GM12878 (cell line): ENCODE results near the gene SLC37A1. TPM values are rescaled to one million over a fixed set of nuclear protein-coding genes. Genes with fewer than 3 reads are reported as not detected.

Experiments
- ATAC-seq: fragments of 200-7000 bp; cut with Tn5 transposase; 3 replicates; pipeline ENCODE4 v1.9.1; 2020; ENCODE audit warnings: mild to moderate bottlenecking, moderate library complexity
- BruUV-seq: library from RNA; stranded (reverse); fragments of 400-500 nt; replicated peaks from 2 replicates; lab custom pipeline; 2021; lab: Mats Ljungman, UMichigan
- CTCF ChIA-PET: fragments of 300-600 bp; sonication (Branson Sonifier 250); formaldehyde crosslinking; extraction: SDS; loops from one replicate; lab custom pipeline; 2021; ENCODE audit warnings: inconsistent platforms; lab: Yijun Ruan, JAX
- POLR2A ChIA-PET: fragments of 350-600 bp; formaldehyde crosslinking; extraction: SDS; loops from one replicate; lab custom pipeline; 2021; ENCODE audit warnings: inconsistent platforms; lab: Charles Lee
- RAD21 ChIA-PET: fragments of 300-600 bp; sonication (Branson Sonifier 250); formaldehyde crosslinking; loops from one replicate; lab custom pipeline; 2023; ENCODE audit warnings: antibody characterized with exemption; ENCODE audit not compliant: unreplicated experiment; lab: Charles Lee
- SMC1A ChIA-PET: fragments of 300-600 bp; sonication (Branson Sonifier 250); formaldehyde crosslinking; loops from one replicate; lab custom pipeline; 2023; ENCODE audit not compliant: unreplicated experiment, uncharacterized antibody; lab: Charles Lee
- DNase-seq: peaks from one replicate; pipeline ENCODE4 v3.0.0-alpha.2; 2011; ENCODE audit warnings: low read depth, low spot score
- FAIRE-seq: peaks from 3 replicates; lab custom pipeline; 2011; peaks lifted over from hg19 to GRCh38; lab: Jason Lieb, UNC
- H2AFZ ChIP-seq: 2 replicates; pipeline ENCODE4 v1.6.0; 2011; ENCODE audit warnings: low read depth, low read length, control low read depth; ENCODE audit not compliant: control insufficient read depth
- H3K27ac ChIP-seq: 2 replicates; pipeline ENCODE4 v1.5.1; 2011; ENCODE audit warnings: control low read depth; ENCODE audit not compliant: control insufficient read depth, insufficient read depth
- H3K27me3 ChIP-seq, 2 experiments: replicated peaks in 1 of 2; 2 replicates each; pipeline versions ENCODE4 v1.6.0 to v1.6.1; 2011; ENCODE audit warnings: low read length in 1 of 2; ENCODE audit not compliant: control insufficient read depth in 2 of 2, insufficient read depth in 2 of 2
- H3K36me3 ChIP-seq, 2 experiments: 2 replicates each; pipeline ENCODE4 v1.5.1; 2011; ENCODE audit warnings: low read length in 1 of 2; ENCODE audit not compliant: control insufficient read depth in 2 of 2, insufficient read depth in 2 of 2
- H3K4me1 ChIP-seq: 2 replicates; pipeline ENCODE4 v1.6.1; 2011; ENCODE audit warnings: mild to moderate bottlenecking, low read length, moderate library complexity, mixed read lengths; ENCODE audit not compliant: control insufficient read depth, insufficient read depth
- H3K4me2 ChIP-seq: 2 replicates; pipeline ENCODE4 v1.6.0; 2011; ENCODE audit warnings: control low read depth; ENCODE audit not compliant: control insufficient read depth, insufficient read depth
- H3K4me3 ChIP-seq: fragments of 200-600 bp; sonication (generic); 2 replicates; pipeline ENCODE4 v1.5.1; 2016
- H3K79me2 ChIP-seq: 2 replicates; pipeline ENCODE4 v1.6.0; 2011; ENCODE audit warnings: low read length; ENCODE audit not compliant: control insufficient read depth, insufficient read depth
- H3K9ac ChIP-seq: 2 replicates; pipeline ENCODE4 v1.8.0; 2011; ENCODE audit warnings: low read length, control low read depth, mixed read lengths; ENCODE audit not compliant: control insufficient read depth, insufficient read depth
- H3K9me3 ChIP-seq: replicated peaks from 3 replicates; pipeline ENCODE4 v1.5.1; 2011; ENCODE audit warnings: mild to moderate bottlenecking, low read length; ENCODE audit not compliant: control insufficient read depth, insufficient read depth
- H4K20me1 ChIP-seq: 2 replicates; pipeline ENCODE4 v1.6.0; 2011; ENCODE audit not compliant: control insufficient read depth, insufficient read depth
- CHD2 ChIP-seq: IDR thresholded peaks from 2 replicates; pipeline ENCODE4 v1.6.1; 2011; ENCODE audit warnings: low read depth, low read length, improper control_type of control experiment, borderline replicate concordance
- CHD4 ChIP-seq: fragments of 200-600 bp; sonication (generic); IDR thresholded peaks from 2 replicates; pipeline ENCODE4 v1.6.1; 2016; ENCODE audit warnings: mild to moderate bottlenecking
- CREM ChIP-seq: IDR thresholded peaks from 2 replicates; pipeline ENCODE4 v1.6.1; 2014; ENCODE audit warnings: antibody characterized with exemption, low read depth
- FOS ChIP-seq: IDR thresholded peaks from 3 replicates; pipeline ENCODE4 v1.6.1; 2011; ENCODE audit warnings: borderline replicate concordance; ENCODE audit not compliant: insufficient read length; ENCODE audit errors: extremely low read depth
- IKZF1 ChIP-seq: fragments of 450-650 bp; conservative IDR thresholded peaks from 2 replicates; pipeline ENCODE4 v1.6.1; 2017; ENCODE audit warnings: antibody characterized with exemption, mild to moderate bottlenecking
- IKZF2 ChIP-seq, 2 experiments: fragments of 450-650 bp; IDR thresholded peaks; 2 replicates each; pipeline ENCODE4 v1.6.1; 2017; ENCODE audit warnings: mild to moderate bottlenecking in 2 of 2, moderate library complexity in 2 of 2
- MAX ChIP-seq: IDR thresholded peaks from 2 replicates; pipeline ENCODE4 v1.6.1; 2012; ENCODE audit warnings: low read depth, low read length, improper control_type of control experiment
- NR2C2 ChIP-seq: IDR thresholded peaks from 2 replicates; pipeline ENCODE4 v1.6.1; 2011; ENCODE audit warnings: borderline replicate concordance, low read depth; ENCODE audit not compliant: control insufficient read depth, insufficient read length
- POLR2A ChIP-seq: IDR thresholded peaks from 2 replicates; pipeline ENCODE4 v1.6.1; 2011; ENCODE audit warnings: low read depth, mild to moderate bottlenecking, low read length
- SMARCA5 ChIP-seq: fragments of 450-650 bp; IDR thresholded peaks from 2 replicates; pipeline ENCODE4 v1.6.1; 2017; ENCODE audit warnings: mild to moderate bottlenecking
- TCF3 ChIP-seq: IDR thresholded peaks from 2 replicates; pipeline ENCODE4 v1.6.1; 2012; ENCODE audit warnings: low read depth, mild to moderate bottlenecking, low read length, borderline replicate concordance; ENCODE audit not compliant: insufficient read depth
- WGBS: methylation state at CpG from one replicate; pipeline ENCODE4 v1.1.6; 2016; ENCODE audit warnings: low lambda C conversion rate; ENCODE audit not compliant: insufficient replicate concordance, insufficient coverage; ENCODE audit errors: missing lambda C conversion rate; 5-methylcytosine and 5-hydroxymethylcytosine counted together
- in situ Hi-C: fragments of 300-500 bp; cut with MboI; formaldehyde crosslinking; loops from 9 replicates; pipeline ENCODE4 v1.14.3; 2018; ENCODE audit warnings: mixed read lengths
- intact Hi-C: fragments of 100-400 bp; cut with micrococcal nuclease; formaldehyde crosslinking; loops from one replicate; pipeline ENCODE4 v1.14.2; 2022; ENCODE audit not compliant: unreplicated experiment
- polyA plus RNA-seq, 11 experiments: library from polyadenylated mRNA; depleted of rRNA in 4 of 11; unstranded in 6 of 11; stranded (reverse) in 5 of 11; fragments of >200 nt; fragmentation: Nextera tagmentation in 4 of 11; fragmentation: Illumina TruSeq in 1 of 11; extraction: Ambion mirVana in 4 of 11; extraction: Trizol in 1 of 11; gene quantifications; 1 replicate in 1 of 11; 2 replicates in 10 of 11; pipeline versions ENCODE4 v1.2.1 to v1.2.3, GENCODE V29; 2011 to 2016; ENCODE audit warnings: inconsistent platforms in 2 of 11, missing spikeins in 2 of 11, low read depth in 1 of 11
- total RNA-seq, 4 experiments: library from RNA; depleted of rRNA in 3 of 4; stranded (reverse); fragments of >200 nt in 3 of 4; fragmentation: Illumina TruSeq in 1 of 4; extraction: Trizol in 1 of 4; gene quantifications; 2 replicates each; pipeline versions ENCODE4 v1.2.1 to v1.2.3, GENCODE V29; 2013 to 2021
- TF ChIP-seq, protein P1 (sequence below): IDR thresholded peaks from 2 replicates; pipeline ENCODE4 v1.6.1; 2012; ENCODE audit warnings: low read length, inconsistent platforms
- TF ChIP-seq, protein P2 (sequence below): fragments of 450-650 bp; IDR thresholded peaks from 2 replicates; pipeline ENCODE4 v1.6.1; 2017; ENCODE audit warnings: antibody characterized with exemption, mild to moderate bottlenecking, moderate library complexity
- TF ChIP-seq, protein P3 (sequence below): fragments of 150-350 bp; IDR thresholded peaks from 2 replicates; pipeline ENCODE4 v1.6.1; 2014; ENCODE audit warnings: mild to moderate bottlenecking, low read depth, low read length
- TF ChIP-seq, protein P4 (sequence below): fragments of 450-650 bp; IDR thresholded peaks from 2 replicates; pipeline ENCODE4 v1.6.1; 2017; ENCODE audit warnings: mild to moderate bottlenecking, moderate library complexity

Gene SLC37A1
- total and polyA plus RNA-seq, 10 of the 15 experiments (the other 5 are each of a cell fraction or from before 2014, with no cell fraction given) = 1.1 to 35.5 (median 24.4) TPM

DNA sequence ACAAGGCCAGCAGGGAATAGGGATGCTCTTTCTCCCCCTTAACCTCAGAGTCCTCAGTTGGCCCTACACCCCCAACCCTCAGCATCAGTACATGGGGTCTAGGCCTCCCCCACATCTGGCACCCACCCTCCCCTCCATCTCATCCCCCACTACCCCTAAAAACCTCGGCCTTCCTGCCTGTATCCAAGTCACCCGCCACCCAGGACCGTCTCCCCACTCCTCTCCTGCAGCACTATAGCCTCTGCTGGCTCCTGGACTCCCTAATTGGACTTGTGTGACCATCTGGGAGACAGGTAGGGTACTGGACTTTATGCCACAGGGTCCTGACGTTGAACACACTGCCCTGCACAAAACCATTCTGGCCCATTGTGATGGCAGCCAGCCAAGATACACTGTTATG lies 23.7 kb upstream of the SLC37A1 start:
- no peak overlapping the region for H3K4me3 ChIP-seq
- intact Hi-C loops = no loop called here
- BruUV-seq = no TSS peak
- H3K36me3 ChIP-seq = no peaks in the 10 kb centered on the region
- CTCF ChIA-PET = interaction anchor here (0.8 to 1.4 kb wide), 5 partner anchors 9 to 23 kb away, joined by 3 to 4 read pairs (median 3); no protein-coding TSS in a partner anchor
- H3K4me1 ChIP-seq = peaks cover 5% of the 10 kb centered on the region; the same call in 1 of the 2 replicates
- no peaks in the 10 kb centered on the region for H3K79me2 ChIP-seq
- in situ Hi-C loops = no loop called here
- H2AFZ ChIP-seq = no peak overlapping the region
- DNase-seq (no peak), ATAC-seq (no peak), FAIRE-seq (no peak)
- no peaks in the 10 kb centered on the region for H3K27me3 ChIP-seq
- H3K27ac ChIP-seq = no peak overlapping the region
- no peaks in the 10 kb centered on the region for H4K20me1 ChIP-seq
- H3K9ac ChIP-seq = no peak overlapping the region
- H3K4me2 ChIP-seq = no peak overlapping the region
- POLR2A ChIA-PET = interaction anchor here (1.0 to 1.2 kb wide), 2 partner anchors 16 to 46 kb away, joined by 3 to 4 read pairs; no protein-coding TSS in a partner anchor
- RAD21 ChIA-PET = interaction anchor here (0.6 to 4.0 kb wide), 4 partner anchors 9 to 46 kb away, joined by 3 to 16 read pairs (median 6); no protein-coding TSS in a partner anchor
- 64% methylated on average over 3 of the region's 4 CpGs for WGBS
- H3K9me3 ChIP-seq = no peaks in the 10 kb centered on the region; the same call in 2 of the 3 replicates
- SMC1A ChIA-PET = interaction anchor here (1.4 kb wide), 1 partner anchor 11 kb away, joined by 8 read pairs; no protein-coding TSS in a partner anchor
- TF ChIP-seq IKZF2 (IDR thresholded peaks at IDR 0.05) (no peak), CREM (no peak), FOS (no peak), IKZF1 (no peak), SMARCA5 (no peak), CHD4 (no peak), POLR2A (no peak), NR2C2 (no peak), TCF3 (no peak), MAX (no peak), CHD2 (no peak)
- TF ChIP-seq, protein P1, sequence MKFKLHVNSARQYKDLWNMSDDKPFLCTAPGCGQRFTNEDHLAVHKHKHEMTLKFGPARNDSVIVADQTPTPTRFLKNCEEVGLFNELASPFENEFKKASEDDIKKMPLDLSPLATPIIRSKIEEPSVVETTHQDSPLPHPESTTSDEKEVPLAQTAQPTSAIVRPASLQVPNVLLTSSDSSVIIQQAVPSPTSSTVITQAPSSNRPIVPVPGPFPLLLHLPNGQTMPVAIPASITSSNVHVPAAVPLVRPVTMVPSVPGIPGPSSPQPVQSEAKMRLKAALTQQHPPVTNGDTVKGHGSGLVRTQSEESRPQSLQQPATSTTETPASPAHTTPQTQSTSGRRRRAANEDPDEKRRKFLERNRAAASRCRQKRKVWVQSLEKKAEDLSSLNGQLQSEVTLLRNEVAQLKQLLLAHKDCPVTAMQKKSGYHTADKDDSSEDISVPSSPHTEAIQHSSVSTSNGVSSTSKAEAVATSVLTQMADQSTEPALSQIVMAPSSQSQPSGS = no peak
- TF ChIP-seq, protein P2, sequence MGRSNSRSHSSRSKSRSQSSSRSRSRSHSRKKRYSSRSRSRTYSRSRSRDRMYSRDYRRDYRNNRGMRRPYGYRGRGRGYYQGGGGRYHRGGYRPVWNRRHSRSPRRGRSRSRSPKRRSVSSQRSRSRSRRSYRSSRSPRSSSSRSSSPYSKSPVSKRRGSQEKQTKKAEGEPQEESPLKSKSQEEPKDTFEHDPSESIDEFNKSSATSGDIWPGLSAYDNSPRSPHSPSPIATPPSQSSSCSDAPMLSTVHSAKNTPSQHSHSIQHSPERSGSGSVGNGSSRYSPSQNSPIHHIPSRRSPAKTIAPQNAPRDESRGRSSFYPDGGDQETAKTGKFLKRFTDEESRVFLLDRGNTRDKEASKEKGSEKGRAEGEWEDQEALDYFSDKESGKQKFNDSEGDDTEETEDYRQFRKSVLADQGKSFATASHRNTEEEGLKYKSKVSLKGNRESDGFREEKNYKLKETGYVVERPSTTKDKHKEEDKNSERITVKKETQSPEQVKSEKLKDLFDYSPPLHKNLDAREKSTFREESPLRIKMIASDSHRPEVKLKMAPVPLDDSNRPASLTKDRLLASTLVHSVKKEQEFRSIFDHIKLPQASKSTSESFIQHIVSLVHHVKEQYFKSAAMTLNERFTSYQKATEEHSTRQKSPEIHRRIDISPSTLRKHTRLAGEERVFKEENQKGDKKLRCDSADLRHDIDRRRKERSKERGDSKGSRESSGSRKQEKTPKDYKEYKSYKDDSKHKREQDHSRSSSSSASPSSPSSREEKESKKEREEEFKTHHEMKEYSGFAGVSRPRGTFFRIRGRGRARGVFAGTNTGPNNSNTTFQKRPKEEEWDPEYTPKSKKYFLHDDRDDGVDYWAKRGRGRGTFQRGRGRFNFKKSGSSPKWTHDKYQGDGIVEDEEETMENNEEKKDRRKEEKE = no peak
- TF ChIP-seq, protein P3, sequence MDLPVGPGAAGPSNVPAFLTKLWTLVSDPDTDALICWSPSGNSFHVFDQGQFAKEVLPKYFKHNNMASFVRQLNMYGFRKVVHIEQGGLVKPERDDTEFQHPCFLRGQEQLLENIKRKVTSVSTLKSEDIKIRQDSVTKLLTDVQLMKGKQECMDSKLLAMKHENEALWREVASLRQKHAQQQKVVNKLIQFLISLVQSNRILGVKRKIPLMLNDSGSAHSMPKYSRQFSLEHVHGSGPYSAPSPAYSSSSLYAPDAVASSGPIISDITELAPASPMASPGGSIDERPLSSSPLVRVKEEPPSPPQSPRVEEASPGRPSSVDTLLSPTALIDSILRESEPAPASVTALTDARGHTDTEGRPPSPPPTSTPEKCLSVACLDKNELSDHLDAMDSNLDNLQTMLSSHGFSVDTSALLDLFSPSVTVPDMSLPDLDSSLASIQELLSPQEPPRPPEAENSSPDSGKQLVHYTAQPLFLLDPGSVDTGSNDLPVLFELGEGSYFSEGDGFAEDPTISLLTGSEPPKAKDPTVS = no peak
- TF ChIP-seq, protein P4, sequence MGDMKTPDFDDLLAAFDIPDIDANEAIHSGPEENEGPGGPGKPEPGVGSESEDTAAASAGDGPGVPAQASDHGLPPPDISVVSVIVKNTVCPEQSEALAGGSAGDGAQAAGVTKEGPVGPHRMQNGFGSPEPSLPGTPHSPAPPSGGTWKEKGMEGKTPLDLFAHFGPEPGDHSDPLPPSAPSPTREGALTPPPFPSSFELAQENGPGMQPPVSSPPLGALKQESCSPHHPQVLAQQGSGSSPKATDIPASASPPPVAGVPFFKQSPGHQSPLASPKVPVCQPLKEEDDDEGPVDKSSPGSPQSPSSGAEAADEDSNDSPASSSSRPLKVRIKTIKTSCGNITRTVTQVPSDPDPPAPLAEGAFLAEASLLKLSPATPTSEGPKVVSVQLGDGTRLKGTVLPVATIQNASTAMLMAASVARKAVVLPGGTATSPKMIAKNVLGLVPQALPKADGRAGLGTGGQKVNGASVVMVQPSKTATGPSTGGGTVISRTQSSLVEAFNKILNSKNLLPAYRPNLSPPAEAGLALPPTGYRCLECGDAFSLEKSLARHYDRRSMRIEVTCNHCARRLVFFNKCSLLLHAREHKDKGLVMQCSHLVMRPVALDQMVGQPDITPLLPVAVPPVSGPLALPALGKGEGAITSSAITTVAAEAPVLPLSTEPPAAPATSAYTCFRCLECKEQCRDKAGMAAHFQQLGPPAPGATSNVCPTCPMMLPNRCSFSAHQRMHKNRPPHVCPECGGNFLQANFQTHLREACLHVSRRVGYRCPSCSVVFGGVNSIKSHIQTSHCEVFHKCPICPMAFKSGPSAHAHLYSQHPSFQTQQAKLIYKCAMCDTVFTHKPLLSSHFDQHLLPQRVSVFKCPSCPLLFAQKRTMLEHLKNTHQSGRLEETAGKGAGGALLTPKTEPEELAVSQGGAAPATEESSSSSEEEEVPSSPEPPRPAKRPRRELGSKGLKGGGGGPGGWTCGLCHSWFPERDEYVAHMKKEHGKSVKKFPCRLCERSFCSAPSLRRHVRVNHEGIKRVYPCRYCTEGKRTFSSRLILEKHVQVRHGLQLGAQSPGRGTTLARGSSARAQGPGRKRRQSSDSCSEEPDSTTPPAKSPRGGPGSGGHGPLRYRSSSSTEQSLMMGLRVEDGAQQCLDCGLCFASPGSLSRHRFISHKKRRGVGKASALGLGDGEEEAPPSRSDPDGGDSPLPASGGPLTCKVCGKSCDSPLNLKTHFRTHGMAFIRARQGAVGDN = no peak
